Lung (tissue), 12 donors: Measurements from ENCODE around the gene ZNF777. TPM values are rescaled to one million over a fixed set of nuclear protein-coding genes. Genes with fewer than 3 reads are reported as not detected.

ENCODE experiments used
- ATAC-seq: fragments of 200-7000 bp; cut with Tn5 transposase; one replicate; pipeline ENCODE4 v1.9.1; 2020; ENCODE audit warnings: moderate number of reproducible peaks; ENCODE audit not compliant: insufficient read depth, low FRiP score
- DNase-seq, 3 donors: peaks; one replicate each; pipeline ENCODE4 v3.0.0-alpha.2; 2013 to 2017
- H3K27ac ChIP-seq, 2 donors: one replicate each; pipeline ENCODE4 v1.5.1; 2013; ENCODE audit warnings: mild to moderate bottlenecking in 2 of 2, moderate library complexity in 2 of 2, control low read depth in 1 of 2, inconsistent platforms in 1 of 2, low read depth in 1 of 2, low read length in 1 of 2
- H3K27me3 ChIP-seq, 3 donors: one replicate each; pipeline ENCODE4 v1.5.1; 2013; ENCODE audit warnings: low read length in 2 of 3; ENCODE audit not compliant: control insufficient read depth in 3 of 3, insufficient read depth in 3 of 3
- H3K36me3 ChIP-seq, 4 donors: one replicate each; pipeline ENCODE4 v1.5.1; 2013; ENCODE audit warnings: low read length in 4 of 4, mild to moderate bottlenecking in 1 of 4, moderate library complexity in 1 of 4; ENCODE audit not compliant: control insufficient read depth in 4 of 4, insufficient read depth in 4 of 4
- H3K4me1 ChIP-seq, 5 donors: one replicate each; pipeline ENCODE4 v1.5.1; 2013; ENCODE audit warnings: low read length in 5 of 5, mild to moderate bottlenecking in 2 of 5, moderate library complexity in 1 of 5; ENCODE audit not compliant: control insufficient read depth in 5 of 5, insufficient read depth in 5 of 5
- H3K4me3 ChIP-seq: one replicate; pipeline ENCODE4 v1.5.1; 2013; ENCODE audit warnings: mild to moderate bottlenecking, control low read depth, moderate library complexity
- H3K9ac ChIP-seq, 2 donors: one replicate each; pipeline ENCODE4 v1.5.1; 2013; ENCODE audit warnings: low read length in 2 of 2, control low read depth in 1 of 2; ENCODE audit not compliant: insufficient read depth in 1 of 2
- H3K9me3 ChIP-seq, 4 donors: one replicate each; pipeline ENCODE4 v1.5.1; 2013; ENCODE audit warnings: low read length in 3 of 4, mild to moderate bottlenecking in 1 of 4, moderate library complexity in 1 of 4; ENCODE audit not compliant: control insufficient read depth in 4 of 4, insufficient read depth in 3 of 4
- CTCF ChIP-seq: IDR thresholded peaks from 2 replicates; pipeline ENCODE4 v1.5.1; 2012; ENCODE audit warnings: mild to moderate bottlenecking; ENCODE audit errors: control extremely low read depth, extremely low read depth
- WGBS, 2 donors: extraction: QIAGEN DNeasy Blood & Tissue Kit; methylation state at CpG; one replicate each; pipeline ENCODE4 v1.1.7; 2013; 5-methylcytosine and 5-hydroxymethylcytosine counted together
- polyA plus RNA-seq, 2 donors: library from polyadenylated mRNA; stranded (reverse); fragments of 200-250 nt; gene quantifications; one replicate each; pipeline ENCODE4 v1.2.1, GENCODE V29; 2013
- total RNA-seq, 2 donors: library from RNA; depleted of rRNA in 1 of 2; stranded (reverse); fragments of >200 nt in 1 of 2; gene quantifications; one replicate each; pipeline ENCODE4 v1.2.1, GENCODE V29; 2014 to 2021
- donor health status: control.
- donor health status: control.
- donor health status: Bipolar disorder and iron deficiency.
- donor health status: healthy.
- donor health status: DM: yes; HTN: yes; CAD: no.

ZNF777 gene
- total and polyA plus RNA-seq, 4 donors: 7.6 to 12.3 (median 8.6) TPM

DNA sequence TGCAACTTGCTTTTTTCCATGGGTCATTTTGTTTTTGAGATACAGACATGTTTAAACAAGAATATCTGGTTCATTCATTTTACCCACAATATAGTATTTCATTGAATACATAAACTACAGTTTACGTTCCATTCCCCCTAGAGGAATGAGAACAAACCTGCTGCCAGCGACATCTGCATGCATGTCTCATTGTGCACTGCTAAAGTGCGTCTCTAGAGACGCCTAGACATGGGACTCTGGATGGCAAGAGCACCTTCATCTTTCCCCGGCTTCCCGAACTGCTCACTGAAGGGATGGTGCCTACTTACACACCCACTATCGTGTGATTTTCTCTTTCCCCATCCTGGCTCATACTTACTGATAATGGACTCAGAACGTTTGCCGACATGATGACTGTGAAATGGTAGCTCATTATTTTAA is 1.2 kb upstream of the ZNF777 start:
- WGBS, 2 donors: 91% methylated on average over 9 of the region's 9 CpGs
- Histone ChIP-seq H3K9ac (no peak overlapping the region), H3K9me3 (no peaks in the 10 kb centered on the region), H3K27ac (no peak overlapping the region), H3K36me3 (no peaks in the 10 kb centered on the region), H3K4me1 (peaks cover 6 to 14% (median 10%) of the 10 kb centered on the region in 5 donors), H3K4me3 (no peak overlapping the region), H3K27me3 (no peaks in the 10 kb centered on the region)
- no peak for DNase-seq
- TF ChIP-seq CTCF: no peak
- ATAC-seq: no peak

DNA sequence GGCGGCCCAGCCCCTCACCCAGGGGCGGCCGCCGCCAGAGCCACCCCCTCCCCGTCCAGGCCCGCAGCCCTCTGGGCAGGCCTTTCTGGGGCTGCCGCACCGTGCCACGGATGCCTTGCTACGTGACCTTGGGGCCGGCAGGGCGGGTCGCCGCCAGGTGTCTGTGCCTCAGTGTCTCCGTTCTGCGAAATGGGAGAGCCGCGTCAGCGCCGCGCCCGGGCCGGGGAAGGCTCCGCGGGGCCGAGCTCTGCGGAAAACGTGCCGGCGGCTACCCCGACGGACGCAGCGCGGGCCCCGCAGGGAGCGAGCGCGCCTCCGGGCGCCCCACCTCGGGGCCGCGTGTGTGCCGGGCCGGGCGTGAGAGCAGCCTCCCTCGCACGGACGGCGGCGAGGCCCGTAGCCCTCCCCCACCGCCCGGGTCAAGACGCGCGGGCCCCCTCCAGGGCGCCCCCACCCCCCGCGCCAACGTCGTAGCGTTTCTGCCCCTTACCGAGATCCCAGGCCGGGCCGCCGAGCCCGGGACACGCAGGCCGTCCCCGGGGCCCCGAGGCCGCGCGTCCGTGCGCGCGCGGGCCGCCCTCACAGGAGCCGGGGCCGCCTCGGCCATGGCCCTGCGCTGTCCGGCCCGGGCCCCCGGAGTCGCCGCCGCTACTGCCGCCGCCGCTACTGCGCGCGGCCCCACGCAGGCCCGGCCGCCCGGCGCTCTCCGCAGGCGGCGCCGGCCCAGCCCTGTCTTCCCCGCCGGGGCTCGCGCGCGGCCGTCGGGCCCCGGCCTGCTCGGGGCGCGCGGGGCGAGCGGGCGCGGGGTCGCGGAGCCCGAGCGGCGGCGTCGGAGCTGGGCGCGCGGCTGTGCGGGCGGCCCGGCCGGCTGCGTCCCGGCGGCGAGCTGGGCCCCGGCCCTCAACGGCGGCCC is 1.1 kb downstream of the ZNF777 start:
- 2 to 6% methylated on average over 49 to 145 of the region's 145 CpGs for WGBS, 2 donors
- Histone ChIP-seq H3K4me1 (peaks cover 6 to 14% (median 10%) of the 10 kb centered on the region in 5 donors), H3K4me3 (peak overlapping the region; percentile 86), H3K27me3 (no peaks in the 10 kb centered on the region), H3K9me3 (no peaks in the 10 kb centered on the region), H3K27ac (peak overlapping the region in 1 of 2 donors; percentile 20), H3K36me3 (peaks cover 3 to 11% (median 7%) of the 10 kb centered on the region in 4 donors), H3K9ac (no peak overlapping the region)
- DNase-seq (peak; percentile 1 to 25 (median 13)), ATAC-seq (no peak)
- no peak for TF ChIP-seq CTCF

DNA sequence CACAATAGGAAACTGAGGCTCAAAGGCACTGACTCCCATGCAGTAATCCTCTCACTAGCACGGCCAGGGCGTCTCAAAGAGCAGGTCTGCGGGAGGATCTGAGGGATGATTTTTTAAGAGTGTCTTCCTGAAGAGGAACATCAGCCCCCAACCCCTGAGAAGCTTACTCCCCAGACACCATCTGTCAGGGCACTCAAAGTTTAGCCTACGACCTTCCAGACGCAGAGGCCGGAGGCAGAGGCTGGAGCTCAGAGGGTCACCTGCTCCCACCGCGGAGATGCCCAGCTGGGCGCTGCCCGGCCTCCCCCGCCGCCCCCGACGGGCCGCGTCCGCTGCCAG is 1.7 kb downstream of the ZNF777 start:
- no peaks in the 10 kb centered on the region for H3K27me3 ChIP-seq
- ATAC-seq: no peak
- no peak for DNase-seq
- H3K4me3 ChIP-seq: peak overlapping the region; percentile 76
- H3K27ac ChIP-seq: no peak overlapping the region
- peaks cover 6 to 14% (median 10%) of the 10 kb centered on the region in 5 donors for H3K4me1 ChIP-seq
- peak overlapping the region in 1 of 2 donors; percentile 19 for H3K9ac ChIP-seq
- peaks cover 6 to 17% (median 12%) of the 10 kb centered on the region in 4 donors for H3K36me3 ChIP-seq
- H3K9me3 ChIP-seq: no peaks in the 10 kb centered on the region
- WGBS, 2 donors: 36 to 45% methylated on average over 17 of the region's 17 CpGs
- no peak for TF ChIP-seq CTCF
